ENCODE data around the gene NR5A1. TPM values are rescaled to one million over a fixed set of nuclear protein-coding genes. Genes with fewer than 3 reads are reported as not detected.

The NR5A1 gene
- total RNA-seq, 1 donor from 2014 or later = not detected

- no peak for TF ChIP-seq CTCF (conservative IDR thresholded peaks at IDR 0.05; ENCODE audit: low read depth, low read length)
- no peak overlapping the region for H3K4me3 ChIP-seq (ENCODE audit: low read depth, low read length)
- DNase-seq (ENCODE audit: low read depth) = no peak
These were observed 23.0 kb upstream of the NR5A1 start for GRCh38 chr9:124530246-124530645.

- TF ChIP-seq CTCF (conservative IDR thresholded peaks at IDR 0.05; ENCODE audit: low read depth, low read length) = no peak
- no peak for DNase-seq (ENCODE audit: low read depth)
- H3K4me3 ChIP-seq (ENCODE audit: low read depth, low read length) = no peak overlapping the region
These were observed 20.6 kb upstream of the NR5A1 start for GRCh38 chr9:124527781-124528180.

- no peak overlapping the region for H3K4me3 ChIP-seq (ENCODE audit: low read depth, low read length)
- DNase-seq (ENCODE audit: low read depth) = no peak
- no peak for TF ChIP-seq CTCF (conservative IDR thresholded peaks at IDR 0.05; ENCODE audit: low read depth, low read length)
These were observed 19.0 kb upstream of the NR5A1 start for GRCh38 chr9:124526174-124526573.

- TF ChIP-seq CTCF (conservative IDR thresholded peaks at IDR 0.05; ENCODE audit: low read depth, low read length) = peak; percentile 13
- no peak for DNase-seq (ENCODE audit: low read depth)
- no peak overlapping the region for H3K4me3 ChIP-seq (ENCODE audit: low read depth, low read length)
These were observed 15.2 kb upstream of the NR5A1 start for GRCh38 chr9:124522121-124523098.

GRCh38 chr9:124521142-124521541, 13.9 kb upstream of the NR5A1 start:
- TF ChIP-seq CTCF (conservative IDR thresholded peaks at IDR 0.05; ENCODE audit: low read depth, low read length) = no peak
- H3K4me3 ChIP-seq (ENCODE audit: low read depth, low read length) = no peak overlapping the region
- no peak for DNase-seq (ENCODE audit: low read depth)

GRCh38 chr9:124520206-124520596, 13.0 kb upstream of the NR5A1 start:
- TF ChIP-seq CTCF (conservative IDR thresholded peaks at IDR 0.05; ENCODE audit: low read depth, low read length) = no peak
- no peak for DNase-seq (ENCODE audit: low read depth)
- no peak overlapping the region for H3K4me3 ChIP-seq (ENCODE audit: low read depth, low read length)

GRCh38 chr9:124518116-124518515, 10.9 kb upstream of the NR5A1 start:
- DNase-seq (ENCODE audit: low read depth) = no peak
- H3K4me3 ChIP-seq (ENCODE audit: low read depth, low read length) = no peak overlapping the region
- TF ChIP-seq CTCF (conservative IDR thresholded peaks at IDR 0.05; ENCODE audit: low read depth, low read length) = no peak

Measured in epithelial cell of proximal tubule (primary cell).